ENCODE measurements around the gene TMEM63C.

GRCh38 chr14:77260199-77260598 lies 78.6 kb downstream of the TMEM63C start:
- TF ChIP-seq CTCF (IDR thresholded peaks at IDR 0.05) (no peak), POLR2A (IDR thresholded peaks at IDR 0.05) (no peak)
